ENCODE results near the gene CORO7.

CORO7 gene

DNA sequence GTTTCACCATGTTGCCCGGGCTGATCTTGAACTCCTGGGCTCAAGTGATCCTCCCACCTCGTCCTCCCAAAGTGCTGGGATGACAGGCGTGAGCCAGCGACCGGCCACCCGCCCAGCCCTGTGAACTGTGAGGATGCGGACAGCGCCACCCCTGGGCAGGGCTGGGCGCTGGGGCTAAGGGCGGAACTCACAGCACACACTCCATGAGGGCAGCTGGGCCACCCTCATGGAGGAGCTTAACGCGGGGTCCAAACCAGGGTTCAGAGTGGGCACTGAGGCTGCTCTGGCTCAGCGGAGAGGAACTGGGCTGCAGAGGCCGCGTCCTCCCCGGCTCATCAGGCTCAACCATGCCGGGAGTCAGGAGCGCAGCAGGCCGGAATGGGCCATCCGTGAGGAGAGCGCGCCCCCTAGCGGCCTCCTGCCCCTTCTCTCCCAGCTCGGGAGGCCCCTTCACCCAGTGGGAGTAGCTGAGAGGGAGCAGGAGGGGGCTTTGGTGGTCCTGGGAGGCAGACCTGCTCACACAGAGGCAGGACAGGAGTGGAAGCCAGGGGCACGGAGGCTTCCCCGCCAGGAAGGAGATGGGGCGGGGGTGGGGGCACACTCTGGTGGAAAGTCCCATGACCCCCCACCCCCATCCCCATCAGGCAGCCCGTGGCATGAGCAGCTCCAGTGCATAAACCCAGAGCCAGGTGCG is 13.8 kb downstream of the CORO7 start:
- Histone ChIP-seq H2BK12ac (ENCODE audit: low read length) (no peak overlapping the region), H3K79me1 (ENCODE audit: low read depth, low read length) (peaks cover 4% of the 10 kb centered on the region), H3K4me1 (ENCODE audit: control insufficient read depth in 2 of 2, insufficient read depth in 1 of 2, low read depth in 1 of 2, low read length in 2 of 2) (peaks cover 2 to 3% of the 10 kb centered on the region in 2 donors), H2AK5ac (ENCODE audit: low read depth, low read length) (no peak overlapping the region), H3K4ac (ENCODE audit: low read length) (no peak overlapping the region), H2BK5ac (ENCODE audit: low read length) (no peak overlapping the region), H3K18ac (ENCODE audit: low read length) (peak overlapping the region; percentile 63), H3K14ac (ENCODE audit: low read length) (no peak overlapping the region), H3K27ac (replicated peaks; ENCODE audit: low read length) (no peak overlapping the region), H4K91ac (ENCODE audit: low read depth, low read length, poor library complexity) (no peak overlapping the region), H3K36me3 (replicated peaks in 1 of 2; ENCODE audit: control insufficient read depth in 2 of 2, insufficient read depth in 2 of 2, low read length in 2 of 2) (peaks cover 0 to 2% of the 10 kb centered on the region in 2 donors), H3K4me2 (ENCODE audit: insufficient read depth, low read length, poor library complexity, severe bottlenecking) (no peak overlapping the region), H2AFZ (ENCODE audit: low read length) (peak overlapping the region; percentile 77), H2BK15ac (ENCODE audit: low read length) (no peak overlapping the region), H3K9me3 (replicated peaks in 1 of 2; ENCODE audit: control insufficient read depth in 2 of 2, insufficient read depth in 1 of 2, low read depth in 1 of 2, low read length in 2 of 2) (no peaks in the 10 kb centered on the region), H3K27me3 (ENCODE audit: control insufficient read depth in 3 of 3, insufficient read depth in 3 of 3, low read depth in 1 of 3, low read length in 3 of 3) (no peaks in the 10 kb centered on the region), H2BK120ac (ENCODE audit: low read depth, low read length) (no peak overlapping the region), H3K23ac (ENCODE audit: low read depth, low read length, poor library complexity) (peak overlapping the region; percentile 81), H3K9ac (ENCODE audit: low read depth, low read length, poor library complexity) (peak overlapping the region; percentile 39), H4K8ac (ENCODE audit: low read depth, low read length) (no peak overlapping the region), H3K4me3 (ENCODE audit: low read length in 2 of 2) (no peak overlapping the region)
- WGBS, 2 donors (ENCODE audit: extremely low coverage in 2 of 2, insufficient read length in 2 of 2, insufficient replicate concordance in 1 of 2) = no CpG with 5 or more reads among the region's 29 CpGs
- peak; percentile 82 for DNase-seq (ENCODE audit: low spot score)

DNA sequence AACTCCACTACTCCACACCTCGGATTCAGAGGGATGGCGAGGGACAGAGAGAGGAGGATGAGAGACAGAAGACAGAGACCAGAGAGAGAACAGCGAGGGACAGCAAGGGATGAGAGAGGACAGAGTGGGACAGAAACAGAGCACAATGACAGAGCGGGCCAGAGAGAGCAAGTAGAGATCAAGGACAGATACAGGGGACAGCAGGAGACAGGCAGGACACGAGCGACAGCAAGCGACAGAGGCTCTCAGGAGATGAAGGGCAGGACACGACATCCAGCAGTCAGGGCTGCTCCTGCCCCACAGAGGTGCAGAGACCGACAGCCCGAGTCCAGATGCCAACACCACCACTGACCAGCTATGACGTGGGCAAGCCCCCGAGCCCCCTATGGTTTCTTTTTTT is 14.9 kb downstream of the CORO7 start:
- peaks cover 4% of the 10 kb centered on the region for H3K79me1 ChIP-seq (ENCODE audit: low read depth, low read length)

DNA sequence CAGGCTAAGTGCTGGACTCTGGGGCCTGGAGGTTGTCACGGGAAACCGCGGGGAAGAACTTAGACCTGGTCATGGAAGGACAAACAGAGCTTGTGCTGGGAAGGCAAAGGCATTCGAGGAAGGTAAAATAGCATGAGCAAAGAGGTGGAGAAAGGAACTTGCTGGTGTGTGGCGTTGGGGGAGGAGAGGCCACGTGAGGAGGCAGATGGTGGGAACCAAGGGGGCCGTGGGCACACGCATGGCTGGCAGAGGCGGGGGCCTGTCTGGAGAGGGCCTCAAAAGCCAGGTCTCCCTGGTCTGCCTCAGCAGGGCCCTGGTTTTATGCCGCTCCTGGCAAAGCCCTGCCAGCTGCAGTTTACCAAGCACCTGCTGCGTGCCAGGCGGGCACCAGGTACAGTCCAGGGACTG is 15.3 kb downstream of the CORO7 start:
- Histone ChIP-seq H3K14ac (ENCODE audit: low read length) (no peak overlapping the region), H3K79me1 (ENCODE audit: low read depth, low read length) (peaks cover 4% of the 10 kb centered on the region), H3K36me3 (replicated peaks in 1 of 2; ENCODE audit: control insufficient read depth in 2 of 2, insufficient read depth in 2 of 2, low read length in 2 of 2) (no peaks in the 10 kb centered on the region), H4K91ac (ENCODE audit: low read depth, low read length, poor library complexity) (no peak overlapping the region), H3K18ac (ENCODE audit: low read length) (no peak overlapping the region), H3K9ac (ENCODE audit: low read depth, low read length, poor library complexity) (no peak overlapping the region), H2AK5ac (ENCODE audit: low read depth, low read length) (peak overlapping the region; percentile 16), H2BK5ac (ENCODE audit: low read length) (no peak overlapping the region), H3K4ac (ENCODE audit: low read length) (no peak overlapping the region), H3K4me2 (ENCODE audit: insufficient read depth, low read length, poor library complexity, severe bottlenecking) (no peak overlapping the region), H4K8ac (ENCODE audit: low read depth, low read length) (no peak overlapping the region), H3K9me3 (replicated peaks in 1 of 2; ENCODE audit: control insufficient read depth in 2 of 2, insufficient read depth in 1 of 2, low read depth in 1 of 2, low read length in 2 of 2) (no peaks in the 10 kb centered on the region), H2AFZ (ENCODE audit: low read length) (no peak overlapping the region), H3K4me3 (ENCODE audit: low read length in 2 of 2) (no peak overlapping the region), H3K23ac (ENCODE audit: low read depth, low read length, poor library complexity) (no peak overlapping the region), H2BK12ac (ENCODE audit: low read length) (peak overlapping the region; percentile 26), H3K27me3 (ENCODE audit: control insufficient read depth in 3 of 3, insufficient read depth in 3 of 3, low read depth in 1 of 3, low read length in 3 of 3) (no peaks in the 10 kb centered on the region), H3K4me1 (ENCODE audit: control insufficient read depth in 2 of 2, insufficient read depth in 1 of 2, low read depth in 1 of 2, low read length in 2 of 2) (peaks cover 2 to 3% of the 10 kb centered on the region in 2 donors), H3K27ac (replicated peaks; ENCODE audit: low read length) (no peak overlapping the region), H2BK120ac (ENCODE audit: low read depth, low read length) (no peak overlapping the region), H2BK15ac (ENCODE audit: low read length) (no peak overlapping the region)
- no peak for DNase-seq (ENCODE audit: low spot score)
- no CpG with 5 or more reads among the region's 12 CpGs for WGBS, 2 donors (ENCODE audit: extremely low coverage in 2 of 2, insufficient read length in 2 of 2, insufficient replicate concordance in 1 of 2)

More for the DNA sequence above, 14.9 kb downstream of the CORO7 start:
- Histone ChIP-seq H3K23ac (ENCODE audit: low read depth, low read length, poor library complexity) (no peak overlapping the region), H3K4me3 (ENCODE audit: low read length in 2 of 2) (no peak overlapping the region), H3K4ac (ENCODE audit: low read length) (no peak overlapping the region), H3K36me3 (replicated peaks in 1 of 2; ENCODE audit: control insufficient read depth in 2 of 2, insufficient read depth in 2 of 2, low read length in 2 of 2) (no peaks in the 10 kb centered on the region), H4K8ac (ENCODE audit: low read depth, low read length) (no peak overlapping the region), H4K91ac (ENCODE audit: low read depth, low read length, poor library complexity) (no peak overlapping the region), H2BK12ac (ENCODE audit: low read length) (peak overlapping the region; percentile 26), H2BK5ac (ENCODE audit: low read length) (no peak overlapping the region), H3K4me1 (ENCODE audit: control insufficient read depth in 2 of 2, insufficient read depth in 1 of 2, low read depth in 1 of 2, low read length in 2 of 2) (peaks cover 2 to 3% of the 10 kb centered on the region in 2 donors), H2AFZ (ENCODE audit: low read length) (no peak overlapping the region), H3K9ac (ENCODE audit: low read depth, low read length, poor library complexity) (no peak overlapping the region), H2BK15ac (ENCODE audit: low read length) (no peak overlapping the region), H3K14ac (ENCODE audit: low read length) (no peak overlapping the region), H3K4me2 (ENCODE audit: insufficient read depth, low read length, poor library complexity, severe bottlenecking) (no peak overlapping the region), H3K9me3 (replicated peaks in 1 of 2; ENCODE audit: control insufficient read depth in 2 of 2, insufficient read depth in 1 of 2, low read depth in 1 of 2, low read length in 2 of 2) (no peaks in the 10 kb centered on the region), H2BK120ac (ENCODE audit: low read depth, low read length) (no peak overlapping the region), H2AK5ac (ENCODE audit: low read depth, low read length) (peak overlapping the region; percentile 16), H3K18ac (ENCODE audit: low read length) (peak overlapping the region; percentile 7), H3K27me3 (ENCODE audit: control insufficient read depth in 3 of 3, insufficient read depth in 3 of 3, low read depth in 1 of 3, low read length in 3 of 3) (no peaks in the 10 kb centered on the region), H3K27ac (replicated peaks; ENCODE audit: low read length) (no peak overlapping the region)
- WGBS, 2 donors (ENCODE audit: extremely low coverage in 2 of 2, insufficient read length in 2 of 2, insufficient replicate concordance in 1 of 2) = no CpG with 5 or more reads among the region's 12 CpGs
- no peak for DNase-seq (ENCODE audit: low spot score)

DNA sequence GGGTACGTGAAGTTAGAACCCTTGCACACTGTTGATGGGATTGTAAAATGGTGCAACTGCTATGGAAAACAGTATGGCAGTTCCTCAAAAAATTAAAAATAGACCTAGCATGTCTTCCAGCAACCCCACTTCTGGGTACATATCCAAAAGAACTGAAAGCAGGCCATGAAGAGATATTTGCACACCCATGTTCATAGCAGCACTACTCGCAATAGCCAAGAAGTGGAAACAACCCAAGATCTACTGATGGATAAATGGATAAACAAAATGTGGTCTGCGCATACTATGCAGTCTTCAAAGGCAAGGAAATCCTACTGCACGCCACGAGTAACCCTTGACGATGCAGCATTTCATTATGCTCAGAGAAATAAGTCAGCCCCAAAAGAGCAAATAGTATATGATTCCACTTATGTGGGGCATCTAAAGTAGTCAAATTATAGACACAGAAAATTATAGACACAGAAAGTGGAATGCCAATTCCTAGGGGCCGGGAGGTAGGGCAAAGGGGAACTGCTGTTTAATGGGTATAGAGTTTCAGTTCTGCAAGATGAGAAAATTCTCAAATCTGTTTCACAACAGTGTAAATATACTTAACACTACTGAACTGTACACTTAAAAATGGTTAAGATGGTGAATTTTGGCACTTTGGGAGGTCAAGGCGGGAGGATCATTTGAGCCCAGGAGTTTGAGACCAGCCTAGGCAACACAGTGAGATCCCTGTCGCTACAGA is 17.2 kb downstream of the CORO7 start:
- Histone ChIP-seq H2BK120ac (ENCODE audit: low read depth, low read length) (no peak overlapping the region), H3K9ac (ENCODE audit: low read depth, low read length, poor library complexity) (no peak overlapping the region), H3K4me3 (ENCODE audit: low read length in 2 of 2) (no peak overlapping the region), H3K27ac (replicated peaks; ENCODE audit: low read length) (no peak overlapping the region), H2BK15ac (ENCODE audit: low read length) (no peak overlapping the region), H3K79me1 (ENCODE audit: low read depth, low read length) (no peaks in the 10 kb centered on the region), H2BK12ac (ENCODE audit: low read length) (no peak overlapping the region), H3K23ac (ENCODE audit: low read depth, low read length, poor library complexity) (no peak overlapping the region), H3K9me3 (replicated peaks in 1 of 2; ENCODE audit: control insufficient read depth in 2 of 2, insufficient read depth in 1 of 2, low read depth in 1 of 2, low read length in 2 of 2) (no peaks in the 10 kb centered on the region), H2AK5ac (ENCODE audit: low read depth, low read length) (no peak overlapping the region), H3K4ac (ENCODE audit: low read length) (no peak overlapping the region), H3K27me3 (ENCODE audit: control insufficient read depth in 3 of 3, insufficient read depth in 3 of 3, low read depth in 1 of 3, low read length in 3 of 3) (no peaks in the 10 kb centered on the region), H4K8ac (ENCODE audit: low read depth, low read length) (no peak overlapping the region), H4K91ac (ENCODE audit: low read depth, low read length, poor library complexity) (no peak overlapping the region), H3K36me3 (replicated peaks in 1 of 2; ENCODE audit: control insufficient read depth in 2 of 2, insufficient read depth in 2 of 2, low read length in 2 of 2) (peaks cover 0 to 2% of the 10 kb centered on the region in 2 donors), H3K4me2 (ENCODE audit: insufficient read depth, low read length, poor library complexity, severe bottlenecking) (no peak overlapping the region), H3K18ac (ENCODE audit: low read length) (no peak overlapping the region), H2AFZ (ENCODE audit: low read length) (no peak overlapping the region), H3K14ac (ENCODE audit: low read length) (no peak overlapping the region), H2BK5ac (ENCODE audit: low read length) (no peak overlapping the region), H3K4me1 (ENCODE audit: control insufficient read depth in 2 of 2, insufficient read depth in 1 of 2, low read depth in 1 of 2, low read length in 2 of 2) (peaks cover 2 to 3% of the 10 kb centered on the region in 2 donors)
- no peak for DNase-seq (ENCODE audit: low spot score)
- no CpG with 5 or more reads among the region's 9 CpGs for WGBS, 2 donors (ENCODE audit: extremely low coverage in 2 of 2, insufficient read length in 2 of 2, insufficient replicate concordance in 1 of 2)
